ENCODE measurements around the gene MRPL16.
"Not testable (repeated sequence)": the region's sequence is repeated elsewhere in the genome, so short reads cannot be mapped to it uniquely, and the experiment has no call there.

DNA sequence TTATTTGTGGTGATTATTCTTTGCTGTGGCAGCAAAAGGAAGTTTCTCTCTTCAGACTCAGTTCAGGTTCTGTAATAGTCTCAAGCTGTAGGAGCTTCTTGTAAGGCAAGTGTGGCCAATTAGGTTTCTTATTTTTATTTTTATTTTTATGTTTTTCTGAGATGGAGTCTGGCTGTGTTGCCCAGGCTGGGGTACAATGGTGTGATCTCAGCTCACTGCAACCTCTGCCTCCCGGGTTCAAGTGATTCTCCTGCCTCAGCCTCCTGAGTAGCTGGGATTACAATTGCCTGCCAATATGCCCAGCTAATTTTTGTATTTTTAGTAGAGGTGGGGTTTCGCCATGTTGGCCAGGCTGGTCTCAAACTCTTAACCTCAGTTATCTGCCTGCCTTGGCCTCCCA lies 39.0 kb upstream of the MRPL16 start:
- TF ChIP-seq, protein P1, sequence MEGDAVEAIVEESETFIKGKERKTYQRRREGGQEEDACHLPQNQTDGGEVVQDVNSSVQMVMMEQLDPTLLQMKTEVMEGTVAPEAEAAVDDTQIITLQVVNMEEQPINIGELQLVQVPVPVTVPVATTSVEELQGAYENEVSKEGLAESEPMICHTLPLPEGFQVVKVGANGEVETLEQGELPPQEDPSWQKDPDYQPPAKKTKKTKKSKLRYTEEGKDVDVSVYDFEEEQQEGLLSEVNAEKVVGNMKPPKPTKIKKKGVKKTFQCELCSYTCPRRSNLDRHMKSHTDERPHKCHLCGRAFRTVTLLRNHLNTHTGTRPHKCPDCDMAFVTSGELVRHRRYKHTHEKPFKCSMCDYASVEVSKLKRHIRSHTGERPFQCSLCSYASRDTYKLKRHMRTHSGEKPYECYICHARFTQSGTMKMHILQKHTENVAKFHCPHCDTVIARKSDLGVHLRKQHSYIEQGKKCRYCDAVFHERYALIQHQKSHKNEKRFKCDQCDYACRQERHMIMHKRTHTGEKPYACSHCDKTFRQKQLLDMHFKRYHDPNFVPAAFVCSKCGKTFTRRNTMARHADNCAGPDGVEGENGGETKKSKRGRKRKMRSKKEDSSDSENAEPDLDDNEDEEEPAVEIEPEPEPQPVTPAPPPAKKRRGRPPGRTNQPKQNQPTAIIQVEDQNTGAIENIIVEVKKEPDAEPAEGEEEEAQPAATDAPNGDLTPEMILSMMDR (CRISPR knock-in tag; IDR thresholded peaks at IDR 0.05), result not testable (repeated sequence)
- not testable (repeated sequence) for TF ChIP-seq ATF7 (IDR thresholded peaks at IDR 0.05); ATF7 (CRISPR knock-in tag; IDR thresholded peaks at IDR 0.05)
